Nephron progenitor cell (in vitro differentiated cells): ENCODE results near the gene LTC4S.
A peak's percentile ranks its signal among the peaks of the same experiment; 100 is the strongest.

ENCODE experiments used
- DNase-seq: peaks from one replicate; pipeline ENCODE4 v3.0.0; 2021
- H3K27ac Mint-ChIP-seq: 2 replicates; pipeline ENCODE4 v1.8.0; 2021; ENCODE audit warnings: mild to moderate bottlenecking, moderate library complexity, mixed read lengths
- H3K27me3 Mint-ChIP-seq: 2 replicates; pipeline ENCODE4 v1.8.0; 2021; ENCODE audit warnings: mild to moderate bottlenecking, low read depth, mixed read lengths; ENCODE audit not compliant: poor library complexity
- H3K36me3 Mint-ChIP-seq: 2 replicates; pipeline ENCODE4 v1.8.0; 2021; ENCODE audit warnings: low read depth, mixed read lengths
- H3K4me1 Mint-ChIP-seq: 2 replicates; pipeline ENCODE4 v1.8.0; 2021; ENCODE audit warnings: mixed read lengths
- H3K4me3 Mint-ChIP-seq: 2 replicates; pipeline ENCODE4 v1.8.0; 2021; ENCODE audit warnings: mild to moderate bottlenecking, moderate library complexity, mixed read lengths
- H3K9me3 Mint-ChIP-seq: 2 replicates; pipeline ENCODE4 v1.8.0; 2021; ENCODE audit warnings: mild to moderate bottlenecking, moderate library complexity, mixed read lengths
- TF ChIP-seq, protein P1 (sequence below): fragments of 200-600 bp; sonication (generic); IDR thresholded peaks from 2 replicates; pipeline ENCODE4 v1.5.0; 2021; ENCODE audit warnings: antibody characterized with exemption

Gene LTC4S

DNA sequence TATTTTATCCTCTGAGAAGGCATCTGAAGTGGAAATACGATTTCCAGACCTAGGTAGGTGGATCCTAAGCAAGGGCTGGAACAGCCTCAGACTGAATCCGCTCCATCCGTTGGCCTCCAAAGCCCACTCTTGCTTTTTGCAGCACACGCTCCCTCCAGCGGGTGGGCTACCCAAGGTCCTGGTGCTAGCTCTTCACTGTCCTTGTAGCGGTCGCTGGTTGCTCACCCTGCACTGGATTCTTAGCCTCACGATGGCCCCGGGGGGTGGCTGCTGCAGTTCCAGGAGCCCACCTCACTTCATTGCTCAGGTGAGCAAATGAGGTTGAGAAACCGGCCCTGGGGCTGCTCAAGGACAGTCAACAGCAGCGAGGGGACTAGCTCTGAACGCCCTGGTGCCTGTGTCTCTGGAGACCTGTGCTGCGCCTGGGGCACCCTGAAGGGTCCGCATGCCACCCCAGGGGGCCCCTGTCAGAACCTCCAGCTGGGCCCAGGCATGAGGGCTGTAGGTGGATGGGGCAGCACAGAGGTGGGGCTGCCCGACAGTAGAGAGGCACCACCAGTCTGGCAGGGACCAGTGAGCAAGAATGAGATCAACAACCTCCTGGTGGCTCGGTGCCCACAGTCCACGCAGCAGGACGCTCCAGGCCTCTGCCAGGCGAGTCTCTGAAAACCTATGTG, 8.6 kb downstream of the LTC4S start:
- TF ChIP-seq, protein P1, sequence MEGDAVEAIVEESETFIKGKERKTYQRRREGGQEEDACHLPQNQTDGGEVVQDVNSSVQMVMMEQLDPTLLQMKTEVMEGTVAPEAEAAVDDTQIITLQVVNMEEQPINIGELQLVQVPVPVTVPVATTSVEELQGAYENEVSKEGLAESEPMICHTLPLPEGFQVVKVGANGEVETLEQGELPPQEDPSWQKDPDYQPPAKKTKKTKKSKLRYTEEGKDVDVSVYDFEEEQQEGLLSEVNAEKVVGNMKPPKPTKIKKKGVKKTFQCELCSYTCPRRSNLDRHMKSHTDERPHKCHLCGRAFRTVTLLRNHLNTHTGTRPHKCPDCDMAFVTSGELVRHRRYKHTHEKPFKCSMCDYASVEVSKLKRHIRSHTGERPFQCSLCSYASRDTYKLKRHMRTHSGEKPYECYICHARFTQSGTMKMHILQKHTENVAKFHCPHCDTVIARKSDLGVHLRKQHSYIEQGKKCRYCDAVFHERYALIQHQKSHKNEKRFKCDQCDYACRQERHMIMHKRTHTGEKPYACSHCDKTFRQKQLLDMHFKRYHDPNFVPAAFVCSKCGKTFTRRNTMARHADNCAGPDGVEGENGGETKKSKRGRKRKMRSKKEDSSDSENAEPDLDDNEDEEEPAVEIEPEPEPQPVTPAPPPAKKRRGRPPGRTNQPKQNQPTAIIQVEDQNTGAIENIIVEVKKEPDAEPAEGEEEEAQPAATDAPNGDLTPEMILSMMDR = no peak
- Mint-ChIP-seq H3K9me3 (no peaks in the 10 kb centered on the region), H3K27ac (no peak overlapping the region), H3K4me3 (peak overlapping the region; percentile 11), H3K4me1 (peaks cover 37% of the 10 kb centered on the region), H3K36me3 (peaks cover 16% of the 10 kb centered on the region), H3K27me3 (peaks cover 6% of the 10 kb centered on the region)
- no peak for DNase-seq

DNA sequence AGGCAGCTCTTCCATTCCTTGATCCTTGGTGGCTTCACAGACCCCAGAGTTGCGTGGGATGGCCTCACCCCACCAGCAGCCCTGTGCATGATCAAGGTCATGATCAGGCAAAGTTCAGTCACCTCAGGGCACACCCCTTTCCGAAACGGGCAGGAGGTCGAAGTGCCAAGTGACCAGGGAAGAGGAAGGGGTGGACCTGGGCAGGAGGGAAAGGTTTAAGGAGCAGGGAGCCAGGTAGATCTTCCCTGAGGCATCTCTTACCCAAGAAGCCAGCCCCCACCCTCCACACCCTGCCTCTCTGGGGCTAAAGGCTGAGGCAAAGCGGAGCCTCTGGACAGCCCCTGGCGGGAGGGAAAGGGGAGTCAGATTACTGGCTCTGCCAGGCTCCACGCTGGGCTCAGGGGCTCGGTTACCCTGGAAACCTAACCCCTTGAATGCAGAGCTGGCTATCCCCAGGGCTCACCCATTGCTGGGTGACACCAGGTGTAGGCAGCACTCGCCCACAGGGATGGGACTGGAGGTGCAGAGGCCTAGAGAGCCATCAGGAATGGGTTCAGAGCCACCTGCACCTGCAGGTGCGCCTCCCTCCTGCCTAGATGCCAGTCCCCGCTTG, 9.3 kb downstream of the LTC4S start:
- H3K27ac Mint-ChIP-seq = no peak overlapping the region
- H3K4me3 Mint-ChIP-seq = peak overlapping the region; percentile 11
- TF ChIP-seq, protein P1 = no peak
- no peaks in the 10 kb centered on the region for H3K9me3 Mint-ChIP-seq
- H3K4me1 Mint-ChIP-seq = peaks cover 37% of the 10 kb centered on the region
- DNase-seq = peak; percentile 56
- peaks cover 14% of the 10 kb centered on the region for H3K36me3 Mint-ChIP-seq
- H3K27me3 Mint-ChIP-seq = peaks cover 6% of the 10 kb centered on the region

DNA sequence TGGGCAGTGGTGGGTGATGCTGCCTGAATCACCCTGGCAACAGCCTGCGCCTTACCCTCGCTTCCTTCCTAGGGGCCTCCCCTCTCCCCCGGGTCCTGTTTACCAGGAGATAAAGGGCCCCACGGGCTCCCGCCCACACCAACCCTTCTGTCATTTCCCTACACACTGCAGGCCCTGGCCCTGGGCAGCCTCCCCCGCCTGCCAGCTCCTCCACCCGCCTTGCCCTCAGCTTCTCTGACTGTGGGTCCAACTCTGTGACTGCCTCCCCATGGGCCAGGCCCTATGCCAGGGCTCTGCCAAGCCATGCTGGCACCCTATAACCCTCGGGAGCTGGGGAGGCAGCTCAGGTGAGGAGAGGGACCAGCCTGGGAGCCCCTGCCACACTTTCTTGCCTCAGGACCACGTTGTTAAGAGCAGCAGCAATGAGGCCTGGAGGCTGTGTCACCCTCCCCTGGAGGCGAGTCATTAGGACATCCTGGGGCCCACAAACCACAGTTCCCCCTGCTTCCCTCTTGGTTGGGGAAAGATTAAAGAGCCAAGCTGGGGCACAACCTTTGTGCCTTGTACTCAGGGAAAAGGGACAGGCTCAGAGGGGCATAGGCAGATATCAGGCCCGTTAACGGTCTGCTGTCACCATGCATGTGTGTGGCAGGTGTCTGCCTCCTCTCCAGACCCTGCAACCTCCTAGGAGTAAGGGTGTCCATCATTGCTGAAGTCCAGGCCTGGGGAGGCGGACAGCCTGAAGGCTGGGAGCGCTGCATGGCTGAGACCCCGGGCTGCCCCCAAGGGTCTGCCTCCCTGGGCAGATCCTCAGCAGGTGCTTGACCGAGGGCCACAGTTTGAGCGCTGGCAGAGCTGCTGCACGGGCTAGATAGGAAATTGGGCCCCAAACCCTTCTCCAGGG, 10.1 kb downstream of the LTC4S start:
- DNase-seq = no peak
- Mint-ChIP-seq H3K27me3 (peaks cover 6% of the 10 kb centered on the region), H3K36me3 (peaks cover 14% of the 10 kb centered on the region), H3K4me1 (peaks cover 37% of the 10 kb centered on the region), H3K4me3 (peak overlapping the region; percentile 25), H3K9me3 (no peaks in the 10 kb centered on the region), H3K27ac (no peak overlapping the region)
- TF ChIP-seq, protein P1 = no peak

DNA sequence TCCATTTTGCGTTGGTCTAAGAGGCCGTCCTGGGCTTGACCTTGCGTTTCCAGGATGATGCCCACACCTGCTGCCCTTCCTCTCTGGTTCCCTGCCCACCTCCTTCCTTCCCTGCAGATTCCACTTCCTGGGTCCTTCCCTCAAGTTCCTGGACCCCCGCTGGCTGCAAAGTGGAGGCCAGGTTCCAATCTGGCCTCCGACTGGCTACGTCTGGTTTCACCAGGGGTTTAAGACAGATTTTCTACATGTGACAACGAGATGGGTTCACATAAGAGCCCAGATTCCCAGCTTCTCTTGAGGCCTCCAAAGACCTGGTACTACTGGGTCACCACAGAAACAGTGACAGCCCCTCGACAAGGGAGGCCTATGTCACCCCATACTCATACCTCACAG, 10.8 kb downstream of the LTC4S start:
- Mint-ChIP-seq H3K4me1 (peaks cover 37% of the 10 kb centered on the region), H3K9me3 (no peaks in the 10 kb centered on the region), H3K27ac (no peak overlapping the region), H3K36me3 (peaks cover 8% of the 10 kb centered on the region), H3K4me3 (peak overlapping the region; percentile 81), H3K27me3 (peaks cover 1% of the 10 kb centered on the region)
- DNase-seq = no peak
- TF ChIP-seq, protein P1 = no peak

DNA sequence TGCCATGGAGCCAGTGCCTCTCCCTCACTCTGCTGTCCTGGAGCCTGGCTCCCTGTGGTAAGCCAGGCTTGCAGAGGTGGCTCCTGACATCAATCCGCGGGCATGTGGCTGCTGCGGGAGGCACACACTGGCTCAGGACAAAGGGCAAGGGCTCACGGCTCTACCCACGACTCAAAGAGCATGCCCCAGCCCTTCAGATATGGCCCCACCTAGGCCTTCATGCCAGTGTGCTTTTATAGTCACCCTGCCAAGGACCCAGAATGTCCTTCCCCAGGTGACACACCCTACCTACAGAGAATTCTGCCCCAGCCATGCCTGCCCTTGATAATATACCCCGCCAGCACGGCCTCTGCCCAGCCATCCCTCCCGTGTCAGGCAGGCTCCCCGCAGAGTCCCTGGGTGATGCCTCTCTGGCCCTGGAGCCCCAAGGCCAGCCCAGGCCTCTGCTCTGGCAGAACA, 11.3 kb downstream of the LTC4S start:
- TF ChIP-seq, protein P1 = no peak
- H3K9me3 Mint-ChIP-seq = no peaks in the 10 kb centered on the region
- H3K27me3 Mint-ChIP-seq = no peaks in the 10 kb centered on the region
- no peak for DNase-seq
- peaks cover 8% of the 10 kb centered on the region for H3K36me3 Mint-ChIP-seq
- H3K27ac Mint-ChIP-seq = no peak overlapping the region
- H3K4me3 Mint-ChIP-seq = peak overlapping the region; percentile 81
- H3K4me1 Mint-ChIP-seq = peaks cover 37% of the 10 kb centered on the region
